ENCODE data around the gene ZNF341.
"Not testable (repeated sequence)": the region's sequence is repeated elsewhere in the genome, so short reads cannot be mapped to it uniquely, and the experiment has no call there.

Gene ZNF341

GRCh38 chr20:33773412-33774089, 41.8 kb downstream of the ZNF341 start:
- DNase-seq: no peak

- no peak for DNase-seq
These were observed 46.0 kb downstream of the ZNF341 start for GRCh38 chr20:33777816-33778215.

GRCh38 chr20:33781133-33781532, 49.3 kb downstream of the ZNF341 start:
- no peak for DNase-seq

- no peak for DNase-seq
These were observed 50.1 kb downstream of the ZNF341 start for GRCh38 chr20:33781945-33782344.

GRCh38 chr20:33783256-33783655, 51.5 kb downstream of the ZNF341 start:
- no peak for DNase-seq

GRCh38 chr20:33783818-33784217, 52.0 kb downstream of the ZNF341 start:
- DNase-seq: no peak

- DNase-seq: no peak
These were observed 52.4 kb downstream of the ZNF341 start for GRCh38 chr20:33784225-33784624.

GRCh38 chr20:33785503-33785902, 53.7 kb downstream of the ZNF341 start:
- no peak for DNase-seq

GRCh38 chr20:33787253-33787891, 55.6 kb downstream of the ZNF341 start:
- no peak for DNase-seq

GRCh38 chr20:33788351-33789049, 56.7 kb downstream of the ZNF341 start:
- no peak for DNase-seq

GRCh38 chr20:33789109-33789857, 57.5 kb downstream of the ZNF341 start:
- DNase-seq: no peak

GRCh38 chr20:33789858-33790182, 58.0 kb downstream of the ZNF341 start:
- DNase-seq: no peak

- no peak for DNase-seq
These were observed 58.8 kb downstream of the ZNF341 start for GRCh38 chr20:33790566-33790965.

GRCh38 chr20:33791021-33791420, 59.2 kb downstream of the ZNF341 start:
- no peak for DNase-seq

GRCh38 chr20:33791540-33791939, 59.7 kb downstream of the ZNF341 start:
- DNase-seq: no peak

GRCh38 chr20:33791959-33792597, 60.3 kb downstream of the ZNF341 start:
- DNase-seq: no peak

- not testable (repeated sequence) for DNase-seq
These were observed 60.8 kb downstream of the ZNF341 start for GRCh38 chr20:33792598-33792989.

GRCh38 chr20:33793011-33793931, 61.5 kb downstream of the ZNF341 start:
- no peak for DNase-seq

GRCh38 chr20:33796263-33796906, 64.6 kb downstream of the ZNF341 start:
- DNase-seq: no peak

GRCh38 chr20:33796907-33797544, 65.2 kb downstream of the ZNF341 start:
- no peak for DNase-seq

GRCh38 chr20:33798444-33798843, 66.6 kb downstream of the ZNF341 start:
- no peak for DNase-seq
